WTC11 (cell line): ENCODE measurements around the gene TAAR2.

ENCODE experiments used
- ELF4 ChIP-seq: sonication (generic); formaldehyde crosslinking; IDR thresholded peaks from 2 replicates; pipeline ENCODE4 v1.8.1; 2022; ENCODE audit warnings: low read depth, mild to moderate bottlenecking, moderate library complexity, missing genetic modification reagents
- HMGXB4 ChIP-seq: sonication (generic); formaldehyde crosslinking; IDR thresholded peaks from 2 replicates; pipeline ENCODE4 v1.8.1; 2023; ENCODE audit warnings: mild to moderate bottlenecking, moderate library complexity, missing genetic modification reagents
- MYBL2 ChIP-seq: sonication (generic); formaldehyde crosslinking; IDR thresholded peaks from 2 replicates; pipeline ENCODE4 v1.8.1; 2023; ENCODE audit warnings: mild to moderate bottlenecking, moderate library complexity, missing genetic modification reagents

- no peak for TF ChIP-seq ELF4 (CRISPR knock-in tag)
- TF ChIP-seq MYBL2 (CRISPR knock-in tag) = no peak
- no peak for TF ChIP-seq HMGXB4 (CRISPR knock-in tag)
Observed at GRCh38 chr6:132598473-132598872, 25.6 kb downstream of the TAAR2 start.
